ENCODE results near the gene CAST.

GRCh38 chr5:96637196-96637595 is 25.0 kb upstream of the CAST start:
- TF ChIP-seq, protein P1, sequence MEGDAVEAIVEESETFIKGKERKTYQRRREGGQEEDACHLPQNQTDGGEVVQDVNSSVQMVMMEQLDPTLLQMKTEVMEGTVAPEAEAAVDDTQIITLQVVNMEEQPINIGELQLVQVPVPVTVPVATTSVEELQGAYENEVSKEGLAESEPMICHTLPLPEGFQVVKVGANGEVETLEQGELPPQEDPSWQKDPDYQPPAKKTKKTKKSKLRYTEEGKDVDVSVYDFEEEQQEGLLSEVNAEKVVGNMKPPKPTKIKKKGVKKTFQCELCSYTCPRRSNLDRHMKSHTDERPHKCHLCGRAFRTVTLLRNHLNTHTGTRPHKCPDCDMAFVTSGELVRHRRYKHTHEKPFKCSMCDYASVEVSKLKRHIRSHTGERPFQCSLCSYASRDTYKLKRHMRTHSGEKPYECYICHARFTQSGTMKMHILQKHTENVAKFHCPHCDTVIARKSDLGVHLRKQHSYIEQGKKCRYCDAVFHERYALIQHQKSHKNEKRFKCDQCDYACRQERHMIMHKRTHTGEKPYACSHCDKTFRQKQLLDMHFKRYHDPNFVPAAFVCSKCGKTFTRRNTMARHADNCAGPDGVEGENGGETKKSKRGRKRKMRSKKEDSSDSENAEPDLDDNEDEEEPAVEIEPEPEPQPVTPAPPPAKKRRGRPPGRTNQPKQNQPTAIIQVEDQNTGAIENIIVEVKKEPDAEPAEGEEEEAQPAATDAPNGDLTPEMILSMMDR (IDR thresholded peaks at IDR 0.05) = no peak
- TF ChIP-seq POLR2A (IDR thresholded peaks at IDR 0.05) = no peak
- TF ChIP-seq POLR2AphosphoS5 (IDR thresholded peaks at IDR 0.05) = no peak
- no peak for TF ChIP-seq EP300 (IDR thresholded peaks at IDR 0.05)

Measured in suprapubic skin (tissue), 4 donors.